ENCODE results near the gene NPTN.
"Not testable (repeated sequence)": the region's sequence is repeated elsewhere in the genome, so short reads cannot be mapped to it uniquely, and the experiment has no call there.

Gene NPTN

GRCh38 chr15:73575636-73576247 is 57.4 kb downstream of the NPTN start:
- peaks cover 15% of the 10 kb centered on the region for H3K4me1 Mint-ChIP-seq (ENCODE audit: low read depth)
- H3K9me3 Mint-ChIP-seq: no peaks in the 10 kb centered on the region
- H3K4me3 Mint-ChIP-seq: no peak overlapping the region
- peaks cover 36% of the 10 kb centered on the region for H3K36me3 Mint-ChIP-seq (ENCODE audit: low read depth)
- H3K27me3 Mint-ChIP-seq: no peaks in the 10 kb centered on the region
- no peak overlapping the region for H3K27ac Mint-ChIP-seq

DNA sequence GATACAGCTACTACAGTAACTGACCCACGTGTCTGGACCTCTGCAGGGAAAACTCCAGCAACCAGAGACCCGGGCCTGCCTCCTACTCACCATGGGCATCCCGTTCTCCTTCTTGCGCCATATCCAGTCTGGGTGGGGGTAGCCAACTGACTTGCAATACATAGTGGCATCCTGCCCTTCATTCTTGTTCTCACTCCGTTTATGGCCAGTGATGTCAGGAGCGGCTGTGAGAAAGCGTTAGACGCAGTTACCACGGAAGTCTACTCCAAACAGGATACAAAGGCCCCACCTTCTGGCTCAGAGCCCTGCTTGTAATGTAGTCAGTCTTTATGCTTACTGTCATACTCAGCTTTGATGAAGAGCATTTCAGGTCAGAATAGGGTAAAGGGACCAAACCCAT is 59.6 kb downstream of the NPTN start:
- H3K4me3 Mint-ChIP-seq: no peak overlapping the region
- H3K27me3 Mint-ChIP-seq: no peaks in the 10 kb centered on the region
- H3K27ac Mint-ChIP-seq: no peak overlapping the region
- H3K9me3 Mint-ChIP-seq: no peaks in the 10 kb centered on the region
- peaks cover 44% of the 10 kb centered on the region for H3K36me3 Mint-ChIP-seq (ENCODE audit: low read depth)
- peaks cover 15% of the 10 kb centered on the region for H3K4me1 Mint-ChIP-seq (ENCODE audit: low read depth)

GRCh38 chr15:73573037-73573436 is 60.2 kb downstream of the NPTN start:
- peaks cover 49% of the 10 kb centered on the region for H3K36me3 Mint-ChIP-seq (ENCODE audit: low read depth)
- H3K27ac Mint-ChIP-seq: peak overlapping the region; percentile 2
- no peak overlapping the region for H3K4me3 Mint-ChIP-seq
- H3K4me1 Mint-ChIP-seq (ENCODE audit: low read depth): peaks cover 15% of the 10 kb centered on the region
- no peaks in the 10 kb centered on the region for H3K27me3 Mint-ChIP-seq
- H3K9me3 Mint-ChIP-seq: no peaks in the 10 kb centered on the region

- no peaks in the 10 kb centered on the region for H3K9me3 Mint-ChIP-seq
- peak overlapping the region; percentile 46 for H3K27ac Mint-ChIP-seq
- H3K4me3 Mint-ChIP-seq: no peak overlapping the region
- peaks cover 49% of the 10 kb centered on the region for H3K36me3 Mint-ChIP-seq (ENCODE audit: low read depth)
- peaks cover 15% of the 10 kb centered on the region for H3K4me1 Mint-ChIP-seq (ENCODE audit: low read depth)
- no peaks in the 10 kb centered on the region for H3K27me3 Mint-ChIP-seq
Observed at GRCh38 chr15:73572296-73572695, 60.9 kb downstream of the NPTN start.

- Mint-ChIP-seq H3K27me3 (no peaks in the 10 kb centered on the region), H3K36me3 (ENCODE audit: low read depth) (peaks cover 52% of the 10 kb centered on the region), H3K4me1 (ENCODE audit: low read depth) (peaks cover 15% of the 10 kb centered on the region), H3K4me3 (no peak overlapping the region), H3K9me3 (no peaks in the 10 kb centered on the region), H3K27ac (peak overlapping the region; percentile 6)
Observed at GRCh38 chr15:73571346-73571745, 61.8 kb downstream of the NPTN start.

DNA sequence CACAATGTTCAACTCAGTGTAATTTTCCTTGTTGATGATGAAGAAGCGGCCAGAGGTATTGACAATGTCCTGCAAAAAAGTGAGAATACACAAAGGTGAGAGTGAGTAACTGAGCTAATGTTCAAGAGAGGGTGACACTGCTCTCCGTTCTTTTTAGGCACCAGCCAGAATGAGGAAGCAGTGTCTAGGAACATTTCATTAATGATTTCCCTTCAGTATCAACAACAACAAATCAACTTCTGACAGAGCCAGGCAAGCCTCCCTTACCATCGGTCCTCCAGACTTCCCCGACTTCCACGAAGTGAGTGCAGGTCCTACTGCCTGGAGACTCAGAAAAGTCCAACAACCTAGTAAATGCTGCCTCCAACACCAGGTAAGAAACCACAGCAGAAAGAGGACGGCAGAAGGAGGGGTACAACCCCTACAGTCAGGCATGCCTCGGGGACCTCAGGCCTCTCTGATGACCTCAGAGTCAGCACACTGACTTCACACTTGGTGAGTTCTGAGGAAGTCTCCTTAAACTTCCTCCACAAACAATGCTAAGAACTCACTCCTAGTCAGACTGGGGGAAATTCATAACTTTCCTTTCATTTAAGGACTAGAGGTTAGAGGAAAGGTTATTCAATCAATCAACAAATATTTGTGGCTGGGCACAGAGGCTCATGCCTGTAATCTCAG is 62.7 kb downstream of the NPTN start:
- Mint-ChIP-seq H3K27me3 (no peaks in the 10 kb centered on the region), H3K36me3 (ENCODE audit: low read depth) (peaks cover 61% of the 10 kb centered on the region), H3K4me3 (no peak overlapping the region), H3K4me1 (ENCODE audit: low read depth) (peaks cover 15% of the 10 kb centered on the region), H3K9me3 (no peaks in the 10 kb centered on the region), H3K27ac (no peak overlapping the region)

- H3K9me3 Mint-ChIP-seq: no peaks in the 10 kb centered on the region
- peaks cover 68% of the 10 kb centered on the region for H3K36me3 Mint-ChIP-seq (ENCODE audit: low read depth)
- H3K27me3 Mint-ChIP-seq: no peaks in the 10 kb centered on the region
- H3K27ac Mint-ChIP-seq: no peak overlapping the region
- H3K4me3 Mint-ChIP-seq: no peak overlapping the region
- H3K4me1 Mint-ChIP-seq (ENCODE audit: low read depth): peaks cover 16% of the 10 kb centered on the region
Observed at GRCh38 chr15:73569361-73569760, 63.8 kb downstream of the NPTN start.

- Mint-ChIP-seq H3K36me3 (ENCODE audit: low read depth) (peaks cover 67% of the 10 kb centered on the region), H3K9me3 (no peaks in the 10 kb centered on the region), H3K27ac (no peak overlapping the region), H3K27me3 (no peaks in the 10 kb centered on the region), H3K4me1 (ENCODE audit: low read depth) (peaks cover 19% of the 10 kb centered on the region), H3K4me3 (no peak overlapping the region)
Observed at GRCh38 chr15:73568564-73569280, 64.5 kb downstream of the NPTN start.

DNA sequence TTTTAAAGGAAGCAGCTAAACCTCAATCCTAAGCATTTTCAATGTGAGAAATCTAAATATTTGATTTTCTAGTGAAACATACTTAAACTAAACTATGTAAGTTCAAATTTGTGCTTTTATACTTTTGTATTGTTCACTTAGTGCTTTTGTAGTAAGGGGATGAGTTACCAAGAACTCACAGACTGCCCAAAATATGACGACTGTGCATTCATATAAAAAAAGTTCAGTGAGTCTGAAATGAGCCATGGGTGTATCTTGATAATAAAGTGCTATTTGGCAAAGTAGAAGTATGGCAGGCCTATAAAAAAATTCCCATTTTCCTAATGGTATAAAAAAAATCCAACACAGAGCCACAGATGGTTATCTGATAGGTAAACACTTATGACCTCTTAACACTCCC is 66.2 kb downstream of the NPTN start:
- H3K36me3 Mint-ChIP-seq (ENCODE audit: low read depth): peaks cover 77% of the 10 kb centered on the region
- peaks cover 11% of the 10 kb centered on the region for H3K4me1 Mint-ChIP-seq (ENCODE audit: low read depth)
- H3K27me3 Mint-ChIP-seq: no peaks in the 10 kb centered on the region
- no peaks in the 10 kb centered on the region for H3K9me3 Mint-ChIP-seq
- H3K27ac Mint-ChIP-seq: no peak overlapping the region
- no peak overlapping the region for H3K4me3 Mint-ChIP-seq

DNA sequence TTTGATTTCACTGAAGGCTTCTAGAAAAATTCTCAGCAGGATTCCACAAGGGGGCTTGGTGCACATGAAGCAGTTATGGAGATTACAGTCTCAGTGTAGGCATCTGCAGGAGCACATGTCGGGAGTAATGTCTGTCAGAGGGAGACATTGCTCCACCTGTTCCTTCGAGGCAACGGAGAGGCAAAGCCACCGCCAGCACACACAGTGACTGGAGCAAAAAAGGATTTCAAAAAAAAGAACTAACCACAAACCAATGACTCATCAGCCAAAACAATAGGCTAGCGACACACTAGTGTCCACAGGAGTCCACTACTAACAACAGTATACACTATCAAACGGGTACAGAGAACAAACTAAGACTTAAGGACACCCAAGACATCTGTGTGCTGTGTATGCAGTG is 68.9 kb downstream of the NPTN start:
- Mint-ChIP-seq H3K27ac (peak overlapping the region; percentile 28), H3K9me3 (no peaks in the 10 kb centered on the region), H3K4me3 (no peak overlapping the region), H3K27me3 (no peaks in the 10 kb centered on the region), H3K4me1 (ENCODE audit: low read depth) (peaks cover 4% of the 10 kb centered on the region), H3K36me3 (ENCODE audit: low read depth) (peaks cover 72% of the 10 kb centered on the region)

- Mint-ChIP-seq H3K27ac (no peak overlapping the region), H3K36me3 (ENCODE audit: low read depth) (peaks cover 76% of the 10 kb centered on the region), H3K4me1 (ENCODE audit: low read depth) (peaks cover 4% of the 10 kb centered on the region), H3K4me3 (no peak overlapping the region), H3K9me3 (no peaks in the 10 kb centered on the region), H3K27me3 (no peaks in the 10 kb centered on the region)
Observed at GRCh38 chr15:73560501-73561117, 72.6 kb downstream of the NPTN start.

- Mint-ChIP-seq H3K4me3 (no peak overlapping the region), H3K4me1 (ENCODE audit: low read depth) (no peaks in the 10 kb centered on the region), H3K27ac (no peak overlapping the region), H3K27me3 (no peaks in the 10 kb centered on the region), H3K9me3 (no peaks in the 10 kb centered on the region), H3K36me3 (ENCODE audit: low read depth) (peaks cover 61% of the 10 kb centered on the region)
Observed at GRCh38 chr15:73558529-73558928, 74.7 kb downstream of the NPTN start.

- no peaks in the 10 kb centered on the region for H3K4me1 Mint-ChIP-seq (ENCODE audit: low read depth)
- no peaks in the 10 kb centered on the region for H3K9me3 Mint-ChIP-seq
- H3K27me3 Mint-ChIP-seq: no peaks in the 10 kb centered on the region
- H3K36me3 Mint-ChIP-seq (ENCODE audit: low read depth): peaks cover 34% of the 10 kb centered on the region
- H3K27ac Mint-ChIP-seq: no peak overlapping the region
- no peak overlapping the region for H3K4me3 Mint-ChIP-seq
Observed at GRCh38 chr15:73555080-73555479, 78.1 kb downstream of the NPTN start.

- Mint-ChIP-seq H3K9me3 (no peaks in the 10 kb centered on the region), H3K4me3 (no peak overlapping the region), H3K36me3 (ENCODE audit: low read depth) (no peaks in the 10 kb centered on the region), H3K4me1 (ENCODE audit: low read depth) (no peaks in the 10 kb centered on the region), H3K27ac (no peak overlapping the region), H3K27me3 (no peaks in the 10 kb centered on the region)
Observed at GRCh38 chr15:73550190-73550589, 83.0 kb downstream of the NPTN start.

DNA sequence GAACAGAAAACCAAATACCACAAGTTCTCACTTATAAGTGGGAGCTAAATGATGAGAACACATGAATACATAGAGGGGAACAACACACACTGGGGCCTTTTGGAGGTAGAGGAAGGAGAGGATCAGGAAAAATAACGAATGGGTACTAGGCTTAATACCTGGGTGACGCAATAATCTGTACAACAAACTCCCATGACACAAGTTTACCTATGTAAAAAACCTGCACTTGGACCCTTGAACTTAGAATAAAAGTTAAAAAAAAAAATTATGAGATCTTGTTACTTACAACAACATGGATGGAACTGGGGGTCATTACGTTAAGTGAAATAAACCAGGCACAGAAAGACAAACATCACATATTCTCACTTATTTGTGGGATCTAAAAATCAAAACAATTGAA is 84.3 kb downstream of the NPTN start:
- not testable (repeated sequence) for H3K36me3 Mint-ChIP-seq (ENCODE audit: low read depth); H3K4me1 Mint-ChIP-seq (ENCODE audit: low read depth); H3K27ac Mint-ChIP-seq; H3K4me3 Mint-ChIP-seq; H3K9me3 Mint-ChIP-seq; H3K27me3 Mint-ChIP-seq

Data from stimulated activated naive CD8-positive, alpha-beta T cell treated with anti-CD3 and anti-CD28 coated beads, Interleukin-15, Interleukin-2, amounts not matched to agents 100 ng/mL and 50 ng/mL, for 24 hours (primary cell).